ENCODE results near the gene DNAJB9. TPM values are rescaled to one million over a fixed set of nuclear protein-coding genes. Genes with fewer than 3 reads are reported as not detected.

The DNAJB9 gene
- total and polyA plus RNA-seq, 9 of the 15 experiments (the other 6 are each of a cell fraction or from before 2014, with no cell fraction given), result 4.3 to 34.2 (median 9.6) TPM

GRCh38 chr7:108570146-108570755 is 577 bp downstream of the DNAJB9 start (continued):
- no peak for TF ChIP-seq NR2C1 (IDR thresholded peaks at IDR 0.05)
- TF ChIP-seq NR2C1 (tag; IDR thresholded peaks at IDR 0.05), result no peak
- TF ChIP-seq FOXK2 (conservative IDR thresholded peaks at IDR 0.05 in 1 of 2, IDR thresholded peaks at IDR 0.05 in 1 of 2; ENCODE audit: low read depth in 2 of 2), result peak in 1 of 2 experiments; percentile 55; a peak in 1 of 4 replicates
- TF ChIP-seq TRIM24 (IDR thresholded peaks at IDR 0.05), result no peak
- TF ChIP-seq RBBP5 (IDR thresholded peaks at IDR 0.05; ENCODE audit: borderline replicate concordance, insufficient read depth, low read length, poor library complexity, severe bottlenecking), result peak; percentile 70
- TF ChIP-seq NCOA6 (IDR thresholded peaks at IDR 0.05), result no peak
- no peak for TF ChIP-seq GATAD2A (IDR thresholded peaks at IDR 0.05)
- no peak; the same call in 1 of the 2 replicates for TF ChIP-seq KAT7 (CRISPR knock-in tag; IDR thresholded peaks at IDR 0.05; ENCODE audit: borderline replicate concordance)
- TF ChIP-seq, protein P1, sequence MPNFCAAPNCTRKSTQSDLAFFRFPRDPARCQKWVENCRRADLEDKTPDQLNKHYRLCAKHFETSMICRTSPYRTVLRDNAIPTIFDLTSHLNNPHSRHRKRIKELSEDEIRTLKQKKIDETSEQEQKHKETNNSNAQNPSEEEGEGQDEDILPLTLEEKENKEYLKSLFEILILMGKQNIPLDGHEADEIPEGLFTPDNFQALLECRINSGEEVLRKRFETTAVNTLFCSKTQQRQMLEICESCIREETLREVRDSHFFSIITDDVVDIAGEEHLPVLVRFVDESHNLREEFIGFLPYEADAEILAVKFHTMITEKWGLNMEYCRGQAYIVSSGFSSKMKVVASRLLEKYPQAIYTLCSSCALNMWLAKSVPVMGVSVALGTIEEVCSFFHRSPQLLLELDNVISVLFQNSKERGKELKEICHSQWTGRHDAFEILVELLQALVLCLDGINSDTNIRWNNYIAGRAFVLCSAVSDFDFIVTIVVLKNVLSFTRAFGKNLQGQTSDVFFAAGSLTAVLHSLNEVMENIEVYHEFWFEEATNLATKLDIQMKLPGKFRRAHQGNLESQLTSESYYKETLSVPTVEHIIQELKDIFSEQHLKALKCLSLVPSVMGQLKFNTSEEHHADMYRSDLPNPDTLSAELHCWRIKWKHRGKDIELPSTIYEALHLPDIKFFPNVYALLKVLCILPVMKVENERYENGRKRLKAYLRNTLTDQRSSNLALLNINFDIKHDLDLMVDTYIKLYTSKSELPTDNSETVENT (CRISPR knock-in tag; IDR thresholded peaks at IDR 0.05), result no peak
- TF ChIP-seq SRSF3 (IDR thresholded peaks at IDR 0.05; ENCODE audit: insufficient read depth, low read length), result peak; percentile 76; the same call in 1 of the 2 replicates
- no peak for TF ChIP-seq ZBED1 (IDR thresholded peaks at IDR 0.05)
- TF ChIP-seq TFAM (CRISPR knock-in tag; conservative IDR thresholded peaks at IDR 0.05), result no peak
- no peak for TF ChIP-seq ZNF253 (CRISPR knock-in tag; conservative IDR thresholded peaks at IDR 0.05)

Data from K562 (cell line).